Neural cell (in vitro differentiated cells): ENCODE data around the gene PUS10. TPM values are rescaled to one million over a fixed set of nuclear protein-coding genes. Genes with fewer than 3 reads are reported as not detected.

Source experiments
- H2AFZ ChIP-seq: fragments of 200-600, 300-800 bp; sonication (generic), shearing (Covaris generic); 2 replicates; pipeline ENCODE4 v1.6.0; 2014; ENCODE audit warnings: low read depth, mild to moderate bottlenecking, antibody characterized with exemption, low read length, moderate library complexity
- H3F3A ChIP-seq: fragments of 200-600 bp; shearing (Covaris generic); 2 replicates; pipeline ENCODE4 v1.6.1; 2016; ENCODE audit warnings: mild to moderate bottlenecking, moderate library complexity, mixed read lengths, antibody characterized with exemption, low read length; ENCODE audit not compliant: insufficient read depth, poor library complexity, severe bottlenecking
- H3K27ac ChIP-seq: fragments of 200-600, 300-800 bp; sonication (generic), shearing (Covaris generic); 2 replicates; pipeline ENCODE4 v1.5.1; 2014; ENCODE audit warnings: mild to moderate bottlenecking, low read length, moderate library complexity
- H3K27me3 ChIP-seq: fragments of 300-800, 200-600 bp; sonication (generic), shearing (Covaris generic); 2 replicates; pipeline ENCODE4 v1.6.0; 2014; ENCODE audit warnings: mild to moderate bottlenecking, low read depth, low read length, moderate library complexity; ENCODE audit not compliant: insufficient read depth
- H3K36me3 ChIP-seq: fragments of 300-800, 200-600 bp; sonication (generic), shearing (Covaris generic); 2 replicates; pipeline ENCODE4 v1.5.1; 2014; ENCODE audit warnings: mild to moderate bottlenecking, antibody characterized with exemption, low read length, moderate library complexity; ENCODE audit not compliant: insufficient read depth
- H3K4me2 ChIP-seq: fragments of 300-800, 200-600 bp; sonication (generic), shearing (Covaris generic); 2 replicates; pipeline ENCODE4 v1.6.0; 2014; ENCODE audit warnings: mild to moderate bottlenecking, low read length
- H3K4me3 ChIP-seq: fragments of 300-800, 200-600 bp; sonication (generic), shearing (Covaris generic); 2 replicates; pipeline ENCODE4 v1.5.1; 2014; ENCODE audit warnings: mild to moderate bottlenecking, low read length, moderate library complexity
- H3K79me2 ChIP-seq: fragments of 200-600 bp; shearing (Covaris generic); replicated peaks from 2 replicates; pipeline ENCODE4 v1.6.0; 2014; ENCODE audit warnings: mild to moderate bottlenecking, low read length, moderate library complexity; ENCODE audit not compliant: insufficient read depth
- H3K9ac ChIP-seq: fragments of 300-800, 200-600 bp; sonication (generic), shearing (Covaris generic); 2 replicates; pipeline ENCODE4 v1.6.1; 2016; ENCODE audit warnings: mild to moderate bottlenecking, low read length, mixed read lengths
- H3K9me2 ChIP-seq: fragments of 200-600 bp; shearing (Covaris generic); 2 replicates; pipeline ENCODE4 v1.6.1; 2016; ENCODE audit warnings: mild to moderate bottlenecking, low read length, mixed read lengths; ENCODE audit not compliant: insufficient read depth
- H3K9me3 ChIP-seq: fragments of 200-600, 300-800 bp; sonication (generic), shearing (Covaris generic); 2 replicates; pipeline ENCODE4 v1.6.1; 2016; ENCODE audit warnings: mild to moderate bottlenecking, mixed run types, low read length, moderate library complexity, mixed read lengths
- H4K20me1 ChIP-seq: fragments of 200-600 bp; shearing (Covaris generic); 2 replicates; pipeline ENCODE4 v1.6.1; 2016; ENCODE audit warnings: mild to moderate bottlenecking, mixed run types; ENCODE audit not compliant: insufficient read depth
- EP300 ChIP-seq: fragments of 450-650 bp; conservative IDR thresholded peaks from 2 replicates; pipeline ENCODE4 v1.6.1; 2014; ENCODE audit warnings: antibody characterized with exemption, mild to moderate bottlenecking, moderate library complexity; ENCODE audit not compliant: poor library complexity, severe bottlenecking
- MXI1 ChIP-seq: fragments of 450-650 bp; conservative IDR thresholded peaks from 2 replicates; pipeline ENCODE4 v1.6.1; 2014; ENCODE audit warnings: antibody characterized with exemption, mild to moderate bottlenecking; ENCODE audit not compliant: poor library complexity, severe bottlenecking
- POLR2AphosphoS5 ChIP-seq: IDR thresholded peaks from 2 replicates; pipeline ENCODE4 v1.6.1; 2012
- RAD21 ChIP-seq: fragments of 450-650 bp; conservative IDR thresholded peaks from 2 replicates; pipeline ENCODE4 v1.6.1; 2014; ENCODE audit warnings: antibody characterized with exemption, mild to moderate bottlenecking, moderate library complexity
- SMC3 ChIP-seq: fragments of 450-650 bp; conservative IDR thresholded peaks from 2 replicates; pipeline ENCODE4 v1.6.1; 2014; ENCODE audit warnings: antibody characterized with exemption, mild to moderate bottlenecking, moderate library complexity; ENCODE audit not compliant: poor library complexity
- TAF1 ChIP-seq: IDR thresholded peaks from 2 replicates; pipeline ENCODE4 v1.6.1; 2012; ENCODE audit warnings: low read depth
- polyA plus RNA-seq: library from polyadenylated mRNA; depleted of rRNA; stranded (reverse); fragments of >200 nt; gene quantifications from 2 replicates; pipeline ENCODE4 v1.2.3, GENCODE V29; 2014
- TF ChIP-seq, protein P1 (sequence below): IDR thresholded peaks from 2 replicates; pipeline ENCODE4 v1.6.1; 2012; ENCODE audit warnings: borderline replicate concordance
- TF ChIP-seq, protein P2 (sequence below): fragments of 450-650 bp; IDR thresholded peaks from 2 replicates; pipeline ENCODE4 v1.5.1; 2014; ENCODE audit warnings: antibody characterized with exemption, mild to moderate bottlenecking, moderate library complexity; ENCODE audit not compliant: poor library complexity, severe bottlenecking

Gene PUS10
- polyA plus RNA-seq, 1 donor from 2014 or later: 3.5 TPM

- no peaks in the 10 kb centered on the region for H3F3A ChIP-seq
Measured at GRCh38 chr2:60960706-60961105, 57.3 kb downstream of the PUS10 start.

DNA sequence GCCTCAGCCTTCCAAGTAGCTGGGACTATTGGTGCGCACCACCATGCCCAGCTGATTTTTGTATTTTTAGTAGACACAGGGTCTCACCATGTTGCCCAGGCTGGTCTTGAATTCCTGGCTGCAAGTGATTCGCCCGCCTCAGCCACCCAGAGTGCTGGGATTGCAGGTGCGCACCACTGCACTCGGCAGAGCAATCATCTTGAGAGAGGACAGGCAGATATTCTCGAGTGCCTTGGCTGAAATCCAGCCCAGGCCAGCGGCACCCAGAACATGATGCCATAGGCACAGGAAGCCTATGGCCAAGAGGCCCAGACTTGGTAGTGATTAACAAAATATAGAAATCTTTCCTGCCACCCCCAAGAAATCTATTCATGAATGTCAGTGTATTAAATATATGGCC, 58.6 kb downstream of the PUS10 start:
- Histone ChIP-seq H3K4me2 (no peak overlapping the region), H2AFZ (no peak overlapping the region), H3K9me3 (no peaks in the 10 kb centered on the region), H3K36me3 (no peaks in the 10 kb centered on the region), H3K4me3 (no peak overlapping the region), H3K79me2 (no peaks in the 10 kb centered on the region), H3K9ac (no peak overlapping the region), H4K20me1 (no peaks in the 10 kb centered on the region), H3K27me3 (no peaks in the 10 kb centered on the region), H3F3A (no peaks in the 10 kb centered on the region), H3K9me2 (no peaks in the 10 kb centered on the region), H3K27ac (no peak overlapping the region)
- no peak for TF ChIP-seq MXI1
- TF ChIP-seq, protein P1, sequence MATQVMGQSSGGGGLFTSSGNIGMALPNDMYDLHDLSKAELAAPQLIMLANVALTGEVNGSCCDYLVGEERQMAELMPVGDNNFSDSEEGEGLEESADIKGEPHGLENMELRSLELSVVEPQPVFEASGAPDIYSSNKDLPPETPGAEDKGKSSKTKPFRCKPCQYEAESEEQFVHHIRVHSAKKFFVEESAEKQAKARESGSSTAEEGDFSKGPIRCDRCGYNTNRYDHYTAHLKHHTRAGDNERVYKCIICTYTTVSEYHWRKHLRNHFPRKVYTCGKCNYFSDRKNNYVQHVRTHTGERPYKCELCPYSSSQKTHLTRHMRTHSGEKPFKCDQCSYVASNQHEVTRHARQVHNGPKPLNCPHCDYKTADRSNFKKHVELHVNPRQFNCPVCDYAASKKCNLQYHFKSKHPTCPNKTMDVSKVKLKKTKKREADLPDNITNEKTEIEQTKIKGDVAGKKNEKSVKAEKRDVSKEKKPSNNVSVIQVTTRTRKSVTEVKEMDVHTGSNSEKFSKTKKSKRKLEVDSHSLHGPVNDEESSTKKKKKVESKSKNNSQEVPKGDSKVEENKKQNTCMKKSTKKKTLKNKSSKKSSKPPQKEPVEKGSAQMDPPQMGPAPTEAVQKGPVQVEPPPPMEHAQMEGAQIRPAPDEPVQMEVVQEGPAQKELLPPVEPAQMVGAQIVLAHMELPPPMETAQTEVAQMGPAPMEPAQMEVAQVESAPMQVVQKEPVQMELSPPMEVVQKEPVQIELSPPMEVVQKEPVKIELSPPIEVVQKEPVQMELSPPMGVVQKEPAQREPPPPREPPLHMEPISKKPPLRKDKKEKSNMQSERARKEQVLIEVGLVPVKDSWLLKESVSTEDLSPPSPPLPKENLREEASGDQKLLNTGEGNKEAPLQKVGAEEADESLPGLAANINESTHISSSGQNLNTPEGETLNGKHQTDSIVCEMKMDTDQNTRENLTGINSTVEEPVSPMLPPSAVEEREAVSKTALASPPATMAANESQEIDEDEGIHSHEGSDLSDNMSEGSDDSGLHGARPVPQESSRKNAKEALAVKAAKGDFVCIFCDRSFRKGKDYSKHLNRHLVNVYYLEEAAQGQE: no peak
- no peak for TF ChIP-seq TAF1
- TF ChIP-seq POLR2AphosphoS5: no peak
- TF ChIP-seq RAD21: no peak

More at GRCh38 chr2:60960706-60961105, 57.3 kb downstream of the PUS10 start:
- Histone ChIP-seq H3K9me2 (no peaks in the 10 kb centered on the region), H3K4me2 (no peak overlapping the region), H3K4me3 (no peak overlapping the region), H4K20me1 (no peaks in the 10 kb centered on the region), H3K9ac (no peak overlapping the region), H3K27ac (no peak overlapping the region), H3K36me3 (no peaks in the 10 kb centered on the region), H3K79me2 (no peaks in the 10 kb centered on the region), H3K9me3 (no peaks in the 10 kb centered on the region), H3K27me3 (no peaks in the 10 kb centered on the region), H2AFZ (no peak overlapping the region)
- no peak for TF ChIP-seq RAD21
- no peak for TF ChIP-seq TAF1
- TF ChIP-seq POLR2AphosphoS5: no peak
- TF ChIP-seq, protein P1: no peak
- TF ChIP-seq EP300: no peak
- TF ChIP-seq SMC3: no peak
- TF ChIP-seq MXI1: no peak
- TF ChIP-seq, protein P2, sequence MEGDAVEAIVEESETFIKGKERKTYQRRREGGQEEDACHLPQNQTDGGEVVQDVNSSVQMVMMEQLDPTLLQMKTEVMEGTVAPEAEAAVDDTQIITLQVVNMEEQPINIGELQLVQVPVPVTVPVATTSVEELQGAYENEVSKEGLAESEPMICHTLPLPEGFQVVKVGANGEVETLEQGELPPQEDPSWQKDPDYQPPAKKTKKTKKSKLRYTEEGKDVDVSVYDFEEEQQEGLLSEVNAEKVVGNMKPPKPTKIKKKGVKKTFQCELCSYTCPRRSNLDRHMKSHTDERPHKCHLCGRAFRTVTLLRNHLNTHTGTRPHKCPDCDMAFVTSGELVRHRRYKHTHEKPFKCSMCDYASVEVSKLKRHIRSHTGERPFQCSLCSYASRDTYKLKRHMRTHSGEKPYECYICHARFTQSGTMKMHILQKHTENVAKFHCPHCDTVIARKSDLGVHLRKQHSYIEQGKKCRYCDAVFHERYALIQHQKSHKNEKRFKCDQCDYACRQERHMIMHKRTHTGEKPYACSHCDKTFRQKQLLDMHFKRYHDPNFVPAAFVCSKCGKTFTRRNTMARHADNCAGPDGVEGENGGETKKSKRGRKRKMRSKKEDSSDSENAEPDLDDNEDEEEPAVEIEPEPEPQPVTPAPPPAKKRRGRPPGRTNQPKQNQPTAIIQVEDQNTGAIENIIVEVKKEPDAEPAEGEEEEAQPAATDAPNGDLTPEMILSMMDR: no peak
